SK-N-MC (cell line): Measurements from ENCODE around the gene KAZN.

Experiments used
- EZH2 ChIP-seq: fragments of 200-600 bp; sonication (generic); IDR thresholded peaks from one replicate; pipeline ENCODE4 v1.6.1; 2017; ENCODE audit warnings: antibody characterized with exemption
- FOXP2 ChIP-seq: optimal IDR thresholded peaks from 2 replicates; pipeline ENCODE3; 2011; ENCODE audit warnings: mild to moderate bottlenecking, moderate library complexity; ENCODE audit not compliant: insufficient read depth; ENCODE audit errors: extremely low read length, control extremely low read depth
- POLR2AphosphoS5 ChIP-seq: IDR thresholded peaks from 2 replicates; pipeline ENCODE4 v1.6.1; 2012; ENCODE audit warnings: mild to moderate bottlenecking, low read depth, low read length, borderline replicate concordance

DNA sequence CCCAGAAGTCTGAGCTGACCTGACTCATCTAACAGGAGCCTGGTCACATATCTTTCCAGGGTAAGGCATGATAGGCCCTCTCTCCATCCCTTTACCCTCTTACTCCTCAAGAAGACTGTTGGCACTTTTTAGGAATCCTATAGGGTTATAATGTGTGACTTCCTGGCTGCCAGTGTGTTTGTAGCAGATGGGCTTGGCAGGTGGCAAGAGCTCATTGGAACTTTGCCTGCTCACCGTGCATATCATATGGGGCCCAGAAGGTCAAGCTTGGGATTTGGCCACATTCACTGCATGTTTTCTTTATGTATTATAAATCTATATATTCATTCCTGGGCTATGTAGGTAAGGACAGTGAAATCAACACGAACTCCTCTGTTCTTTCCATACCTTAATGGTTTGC lies 5.2 kb downstream of the KAZN start:
- TF ChIP-seq EZH2 (no peak), POLR2AphosphoS5 (no peak), FOXP2 (no peak)
